ENCODE measurements around the gene TCF15. TPM values are rescaled to one million over a fixed set of nuclear protein-coding genes. Genes with fewer than 3 reads are reported as not detected.
A peak's percentile ranks its signal among the peaks of the same experiment; 100 is the strongest.

Gene TCF15
- polyA plus RNA-seq, 2 of the 4 experiments (the other 2 are of a cell fraction), result not detected

DNA sequence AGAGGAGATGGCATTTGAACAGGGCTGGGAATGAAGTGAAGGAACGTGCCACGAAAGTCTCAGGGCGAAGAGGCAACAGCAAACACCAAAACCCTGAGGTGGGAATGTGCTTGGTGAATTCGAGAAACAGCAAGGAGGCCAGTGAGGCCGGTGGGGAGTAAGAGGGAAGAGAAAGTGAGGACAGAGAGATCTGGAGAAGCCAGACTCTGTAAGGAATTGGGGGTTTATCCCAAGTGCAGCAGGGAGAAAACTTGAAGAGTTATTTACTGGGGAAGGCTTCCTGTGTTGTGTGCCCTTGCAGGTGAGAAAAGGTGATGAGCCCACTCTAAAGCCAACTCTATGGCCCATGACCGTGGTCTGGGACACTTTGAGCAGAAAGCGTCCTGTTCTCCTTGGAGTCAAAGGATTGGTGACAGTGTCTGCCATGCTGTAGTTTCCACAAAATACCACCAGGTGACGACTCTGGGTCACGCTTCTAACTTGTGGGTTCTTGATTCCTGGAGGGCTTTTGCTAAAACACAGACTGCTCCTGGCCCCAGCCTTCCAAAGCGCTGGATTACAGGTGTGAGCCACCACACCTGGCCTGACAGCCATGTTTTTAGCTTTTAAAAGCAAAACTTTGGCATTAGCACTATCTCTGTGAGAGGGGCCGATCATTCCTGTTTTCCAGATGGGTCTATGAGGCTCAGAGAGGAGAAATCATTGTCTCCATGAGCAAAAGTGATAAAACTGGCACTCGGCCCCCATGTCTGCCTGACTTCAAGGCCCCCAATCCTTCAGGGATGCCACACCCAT lies 48.5 kb downstream of the TCF15 start:
- TF ChIP-seq, protein P1, sequence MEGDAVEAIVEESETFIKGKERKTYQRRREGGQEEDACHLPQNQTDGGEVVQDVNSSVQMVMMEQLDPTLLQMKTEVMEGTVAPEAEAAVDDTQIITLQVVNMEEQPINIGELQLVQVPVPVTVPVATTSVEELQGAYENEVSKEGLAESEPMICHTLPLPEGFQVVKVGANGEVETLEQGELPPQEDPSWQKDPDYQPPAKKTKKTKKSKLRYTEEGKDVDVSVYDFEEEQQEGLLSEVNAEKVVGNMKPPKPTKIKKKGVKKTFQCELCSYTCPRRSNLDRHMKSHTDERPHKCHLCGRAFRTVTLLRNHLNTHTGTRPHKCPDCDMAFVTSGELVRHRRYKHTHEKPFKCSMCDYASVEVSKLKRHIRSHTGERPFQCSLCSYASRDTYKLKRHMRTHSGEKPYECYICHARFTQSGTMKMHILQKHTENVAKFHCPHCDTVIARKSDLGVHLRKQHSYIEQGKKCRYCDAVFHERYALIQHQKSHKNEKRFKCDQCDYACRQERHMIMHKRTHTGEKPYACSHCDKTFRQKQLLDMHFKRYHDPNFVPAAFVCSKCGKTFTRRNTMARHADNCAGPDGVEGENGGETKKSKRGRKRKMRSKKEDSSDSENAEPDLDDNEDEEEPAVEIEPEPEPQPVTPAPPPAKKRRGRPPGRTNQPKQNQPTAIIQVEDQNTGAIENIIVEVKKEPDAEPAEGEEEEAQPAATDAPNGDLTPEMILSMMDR (IDR thresholded peaks at IDR 0.05), result peak; percentile 98
- TF ChIP-seq HOXB13 (CRISPR knock-in tag; IDR thresholded peaks at IDR 0.05; ENCODE audit: low read depth), result no peak
- TF ChIP-seq, protein P2, sequence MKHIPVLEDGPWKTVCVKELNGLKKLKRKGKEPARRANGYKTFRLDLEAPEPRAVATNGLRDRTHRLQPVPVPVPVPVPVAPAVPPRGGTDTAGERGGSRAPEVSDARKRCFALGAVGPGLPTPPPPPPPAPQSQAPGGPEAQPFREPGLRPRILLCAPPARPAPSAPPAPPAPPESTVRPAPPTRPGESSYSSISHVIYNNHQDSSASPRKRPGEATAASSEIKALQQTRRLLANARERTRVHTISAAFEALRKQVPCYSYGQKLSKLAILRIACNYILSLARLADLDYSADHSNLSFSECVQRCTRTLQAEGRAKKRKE (CRISPR knock-in tag; IDR thresholded peaks at IDR 0.05; ENCODE audit: low read depth), result no peak
- no peak for TF ChIP-seq POLR2A (IDR thresholded peaks at IDR 0.05; ENCODE audit: low read length)
- 0 out of 2 replicates have a peak, but pooled peaks have one; percentile 8 for TF ChIP-seq MAZ (IDR thresholded peaks at IDR 0.05; ENCODE audit: borderline replicate concordance, low read depth, low read length)
- no peak for TF ChIP-seq FOSL2 (IDR thresholded peaks at IDR 0.05)
- TF ChIP-seq FOSL2 (CRISPR knock-in tag; IDR thresholded peaks at IDR 0.05), result peak; percentile 2; the same call in 1 of the 2 replicates
- TF ChIP-seq TP53 (CRISPR knock-in tag; IDR thresholded peaks at IDR 0.05), result no peak
- TF ChIP-seq RAD21 (conservative IDR thresholded peaks at IDR 0.05 in 1 of 2, IDR thresholded peaks at IDR 0.05 in 1 of 2), result peak; percentile 95 to 97
- no peak for TF ChIP-seq BHLHE40 (IDR thresholded peaks at IDR 0.05; ENCODE audit: low read depth, low read length)
- no peak for TF ChIP-seq ZC3H11A (IDR thresholded peaks at IDR 0.05)
- TF ChIP-seq SMC3 (IDR thresholded peaks at IDR 0.05), result peak; percentile 98
- no peak for TF ChIP-seq NPAS2 (CRISPR knock-in tag; IDR thresholded peaks at IDR 0.05; ENCODE audit: borderline replicate concordance)
- no peaks in the 10 kb centered on the region for H3K9me3 ChIP-seq
- DNase-seq (ENCODE audit: low read depth in 1 of 2, low spot score in 1 of 2) (peak; percentile 80 to 87), FAIRE-seq (peak; percentile 99), ATAC-seq (peak; percentile 78 to 93)
- no peak overlapping the region for H3K4me3 ChIP-seq
- POLR2A ChIA-PET, result interaction anchor here (1.0 kb wide), 1 partner anchor 18 kb away, joined by 4 read pairs; the partner anchor contains the start of gene CSNK2A1
- CTCF ChIA-PET, result interaction anchor here (0.5 to 20.9 kb wide), 55 partner anchors 13 to 424 kb away, joined by 3 to 432 read pairs (median 4); partner anchors contain the start of genes CSNK2A1, SLC52A3 and SRXN1
- H3K4me2 ChIP-seq, result peak overlapping the region; percentile 15; the same call in 1 of the 3 replicates
- no peaks in the 10 kb centered on the region for H3K4me1 ChIP-seq
- no peak overlapping the region for H3K27ac ChIP-seq
- 16% methylated on average over 12 of the region's 12 CpGs for WGBS (ENCODE audit: missing lambda C conversion rate)

DNA sequence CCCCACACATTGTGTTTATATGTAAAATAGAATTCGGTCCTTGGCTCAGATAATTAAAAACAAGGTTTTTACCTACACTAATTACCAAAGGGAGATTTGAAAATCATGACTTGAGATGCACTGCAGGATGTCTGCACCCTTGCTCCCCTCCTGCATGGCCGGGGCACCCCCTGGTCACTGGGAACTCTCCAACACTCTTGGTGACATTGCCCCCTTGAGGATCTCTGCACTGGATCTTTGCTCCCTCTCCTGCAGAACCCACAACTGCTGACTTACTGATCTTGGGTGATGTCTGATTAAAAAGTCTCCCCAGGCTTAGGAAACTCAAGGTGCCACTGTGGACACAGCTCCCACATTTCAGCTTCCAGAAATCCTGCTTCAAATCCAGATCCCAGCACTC lies 49.4 kb downstream of the TCF15 start:
- Histone ChIP-seq H3K9me3 (no peaks in the 10 kb centered on the region), H3K27ac (no peak overlapping the region), H3K4me3 (no peak overlapping the region), H3K4me1 (peaks cover 6% of the 10 kb centered on the region; the same call in 2 of the 3 replicates), H3K4me2 (no peak overlapping the region)
- ChIA-PET POLR2A (interaction anchor here (1.0 kb wide), 1 partner anchor 17 kb away, joined by 4 read pairs; the partner anchor contains the start of gene CSNK2A1), CTCF (interaction anchor here (0.7 to 20.9 kb wide), 30 partner anchors 13 to 396 kb away, joined by 3 to 432 read pairs (median 5); partner anchors contain the start of genes CSNK2A1 and SRXN1)
- TF ChIP-seq, protein P3, sequence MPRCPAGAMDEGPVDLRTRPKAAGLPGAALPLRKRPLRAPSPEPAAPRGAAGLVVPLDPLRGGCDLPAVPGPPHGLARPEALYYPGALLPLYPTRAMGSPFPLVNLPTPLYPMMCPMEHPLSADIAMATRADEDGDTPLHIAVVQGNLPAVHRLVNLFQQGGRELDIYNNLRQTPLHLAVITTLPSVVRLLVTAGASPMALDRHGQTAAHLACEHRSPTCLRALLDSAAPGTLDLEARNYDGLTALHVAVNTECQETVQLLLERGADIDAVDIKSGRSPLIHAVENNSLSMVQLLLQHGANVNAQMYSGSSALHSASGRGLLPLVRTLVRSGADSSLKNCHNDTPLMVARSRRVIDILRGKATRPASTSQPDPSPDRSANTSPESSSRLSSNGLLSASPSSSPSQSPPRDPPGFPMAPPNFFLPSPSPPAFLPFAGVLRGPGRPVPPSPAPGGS (IDR thresholded peaks at IDR 0.05), result no peak
- TF ChIP-seq RAD21 (conservative IDR thresholded peaks at IDR 0.05 in 1 of 2, IDR thresholded peaks at IDR 0.05 in 1 of 2), result peak; percentile 10 to 31; a peak in 1 of 5 replicates
- TF ChIP-seq RARB (CRISPR knock-in tag; IDR thresholded peaks at IDR 0.05), result no peak
- 4% methylated on average over 2 of the region's 2 CpGs for WGBS (ENCODE audit: missing lambda C conversion rate)
- ATAC-seq (peak; percentile 30 to 52; a peak in 3 of 6 replicates), DNase-seq (ENCODE audit: low read depth in 1 of 2, low spot score in 1 of 2) (no peak), FAIRE-seq (no peak)

DNA sequence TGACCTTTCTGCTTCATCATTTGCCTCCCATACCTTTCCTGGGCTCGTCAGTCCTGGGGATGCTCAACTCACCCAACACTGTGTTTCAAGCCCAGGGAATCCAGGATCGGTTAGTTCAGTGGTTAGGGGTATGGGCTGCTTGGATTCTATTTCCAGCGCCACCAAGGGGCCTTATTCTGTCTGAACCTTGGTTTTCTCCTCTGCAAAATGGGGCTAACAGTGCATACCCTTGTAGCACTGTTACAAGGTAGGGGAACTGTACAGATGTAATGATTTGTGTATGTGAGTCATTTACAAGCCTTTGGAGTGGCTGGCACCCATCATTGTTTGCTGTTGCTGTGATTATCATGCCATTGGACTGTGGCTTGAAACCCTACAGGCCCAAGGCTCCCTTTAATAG lies 52.0 kb downstream of the TCF15 start:
- ChIA-PET POLR2A (no interaction called here), CTCF (interaction anchor here (2.6 to 20.9 kb wide), 3 partner anchors 87 to 176 kb away, joined by 8 to 432 read pairs (median 17); no protein-coding TSS in a partner anchor)
- Histone ChIP-seq H3K4me3 (no peak overlapping the region), H3K4me2 (no peak overlapping the region), H3K4me1 (peaks cover 16% of the 10 kb centered on the region; the same call in 2 of the 3 replicates), H3K9me3 (no peaks in the 10 kb centered on the region), H3K27ac (no peak overlapping the region)
- TF ChIP-seq ZSCAN20 (CRISPR knock-in tag; IDR thresholded peaks at IDR 0.05) (no peak), KDM5A (IDR thresholded peaks at IDR 0.05) (no peak), SMC3 (IDR thresholded peaks at IDR 0.05) (no peak), FOSL2 (IDR thresholded peaks at IDR 0.05) (no peak), FOSL2 (CRISPR knock-in tag; IDR thresholded peaks at IDR 0.05) (0 out of 2 replicates have a peak, but pooled peaks have one; percentile 8), RFX5 (IDR thresholded peaks at IDR 0.05) (no peak), FOXS1 (CRISPR knock-in tag; IDR thresholded peaks at IDR 0.05) (no peak)
- TF ChIP-seq, protein P4, sequence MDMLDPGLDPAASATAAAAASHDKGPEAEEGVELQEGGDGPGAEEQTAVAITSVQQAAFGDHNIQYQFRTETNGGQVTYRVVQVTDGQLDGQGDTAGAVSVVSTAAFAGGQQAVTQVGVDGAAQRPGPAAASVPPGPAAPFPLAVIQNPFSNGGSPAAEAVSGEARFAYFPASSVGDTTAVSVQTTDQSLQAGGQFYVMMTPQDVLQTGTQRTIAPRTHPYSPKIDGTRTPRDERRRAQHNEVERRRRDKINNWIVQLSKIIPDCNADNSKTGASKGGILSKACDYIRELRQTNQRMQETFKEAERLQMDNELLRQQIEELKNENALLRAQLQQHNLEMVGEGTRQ (IDR thresholded peaks at IDR 0.05), result no peak
- TF ChIP-seq, protein P3 (IDR thresholded peaks at IDR 0.05), result no peak
- 57% methylated on average over 3 of the region's 3 CpGs for WGBS (ENCODE audit: missing lambda C conversion rate)
- ATAC-seq, result no peak
- DNase-seq (ENCODE audit: low read depth in 1 of 2, low spot score in 1 of 2), result no peak
- FAIRE-seq, result no peak
